EH (cell line): ENCODE data around the gene PLD1.
"Not testable (repeated sequence)": the region's sequence is repeated elsewhere in the genome, so short reads cannot be mapped to it uniquely, and the experiment has no call there.

ENCODE experiments used
- DNase-seq: peaks from one replicate; pipeline ENCODE4 v3.0.0-alpha.2; 2015; ENCODE audit warnings: low read depth

PLD1 gene

DNA sequence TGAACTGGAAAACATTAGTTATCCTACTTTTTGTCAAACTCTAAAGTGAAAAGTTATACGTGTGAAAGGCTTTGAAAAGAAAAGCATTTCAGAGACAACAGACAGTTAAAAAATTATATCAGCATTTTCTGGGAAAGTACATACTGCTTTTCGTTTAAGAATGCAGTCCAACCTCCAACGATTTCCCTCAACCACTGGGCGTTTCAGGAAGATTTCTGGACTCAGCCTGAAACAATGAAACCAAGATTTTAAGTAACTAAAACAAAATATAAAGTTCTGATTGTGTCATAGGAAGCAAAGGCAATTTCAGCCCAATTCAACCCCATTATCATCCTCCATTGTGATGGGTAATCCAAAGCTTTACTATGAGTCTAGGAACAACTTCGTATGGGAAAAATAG is 110.7 kb downstream of the PLD1 start:
- no peak for DNase-seq

DNA sequence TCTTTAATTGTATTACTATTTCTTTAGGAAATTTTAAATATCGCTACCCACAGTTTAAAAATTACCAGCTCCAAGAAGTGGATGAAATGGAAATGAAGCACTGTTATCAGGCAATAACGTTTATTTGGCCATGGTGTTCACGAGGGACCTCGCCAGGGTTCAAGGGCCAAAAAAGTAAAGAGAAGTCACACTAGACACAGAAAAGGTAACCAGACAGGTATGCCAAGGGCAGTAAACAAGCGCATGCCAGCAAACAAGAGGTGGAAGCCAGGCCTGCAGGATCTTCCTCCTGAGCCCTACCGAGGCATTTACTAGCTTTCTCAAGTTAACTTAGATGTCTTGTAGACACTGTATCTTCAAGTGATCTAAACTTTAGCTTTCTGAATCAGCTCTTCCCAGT is 113.5 kb downstream of the PLD1 start:
- no peak for DNase-seq

DNA sequence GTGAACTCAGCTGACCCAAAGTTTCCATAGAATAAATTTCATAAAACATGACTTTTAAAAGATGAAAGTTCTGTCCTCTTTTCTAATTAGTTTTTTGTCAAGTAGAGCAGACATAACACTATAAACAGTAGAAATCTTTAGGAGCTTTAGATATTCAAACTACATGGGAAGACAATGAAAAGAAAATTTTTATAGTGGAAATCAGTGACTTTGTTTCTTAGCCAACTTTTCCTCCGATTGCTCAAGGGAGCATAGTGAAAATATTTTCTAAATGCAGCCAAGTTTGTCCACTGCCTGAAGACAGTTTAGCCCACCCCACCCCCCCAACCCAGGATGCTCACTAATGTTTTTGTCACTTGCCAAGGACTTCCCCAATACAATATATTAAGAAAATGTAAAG is 114.9 kb downstream of the PLD1 start:
- peak; percentile 50 for DNase-seq

DNA sequence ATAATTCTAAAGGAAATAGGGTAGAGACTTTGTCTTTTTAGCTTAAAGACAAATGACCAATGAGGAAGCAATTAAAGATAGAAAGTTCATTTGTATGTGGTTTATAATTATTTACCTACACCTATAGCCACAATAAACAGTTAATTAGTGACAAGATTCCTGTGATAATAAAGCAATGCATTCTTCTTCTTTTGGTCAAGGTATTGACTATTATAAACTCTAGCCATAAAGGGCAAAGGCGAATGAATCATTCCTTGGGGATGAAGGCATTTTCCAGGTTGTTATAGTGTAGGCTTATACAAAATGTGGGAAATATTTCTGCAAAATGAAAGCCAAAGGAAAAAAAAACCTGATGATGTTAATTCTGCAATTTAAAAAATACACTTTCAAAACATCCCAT is 115.4 kb downstream of the PLD1 start:
- no peak for DNase-seq

DNA sequence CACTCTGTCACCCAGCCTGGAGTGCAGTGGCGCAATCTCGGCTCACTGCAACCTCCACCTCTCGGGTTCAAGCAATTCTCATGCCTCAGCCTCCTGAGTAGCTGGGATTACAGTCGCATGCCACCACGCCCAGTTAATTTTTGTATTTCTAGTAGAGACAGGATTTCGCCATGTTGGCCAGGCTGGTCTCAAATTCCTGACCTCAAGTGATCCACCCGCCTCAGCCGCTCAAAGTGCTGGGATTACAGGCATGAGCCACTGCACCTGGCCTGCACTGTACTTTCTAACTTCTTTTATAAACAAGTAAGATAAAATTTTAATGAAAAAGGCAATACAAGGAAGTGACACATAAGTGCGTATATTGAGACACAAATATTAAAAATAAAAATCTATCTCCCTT is 117.7 kb downstream of the PLD1 start:
- DNase-seq: not testable (repeated sequence)

DNA sequence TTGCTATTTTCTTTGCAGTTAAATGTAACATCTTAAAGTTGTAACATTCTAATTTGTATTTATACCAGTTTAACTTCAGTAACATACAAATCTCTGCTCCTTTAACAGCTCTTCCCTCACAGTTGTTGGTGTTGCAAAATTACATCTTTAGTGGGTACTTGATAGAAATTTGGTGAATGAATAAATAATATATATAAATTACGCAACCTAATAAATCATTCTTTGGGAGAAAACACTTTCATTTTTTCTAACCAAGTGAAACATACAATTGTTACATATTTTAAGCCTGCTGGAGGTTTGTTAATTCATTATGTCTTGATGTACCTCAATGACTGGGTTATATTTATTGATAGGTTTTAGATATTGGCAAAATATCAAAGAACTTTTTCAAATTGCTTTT is 118.8 kb downstream of the PLD1 start:
- no peak for DNase-seq

DNA sequence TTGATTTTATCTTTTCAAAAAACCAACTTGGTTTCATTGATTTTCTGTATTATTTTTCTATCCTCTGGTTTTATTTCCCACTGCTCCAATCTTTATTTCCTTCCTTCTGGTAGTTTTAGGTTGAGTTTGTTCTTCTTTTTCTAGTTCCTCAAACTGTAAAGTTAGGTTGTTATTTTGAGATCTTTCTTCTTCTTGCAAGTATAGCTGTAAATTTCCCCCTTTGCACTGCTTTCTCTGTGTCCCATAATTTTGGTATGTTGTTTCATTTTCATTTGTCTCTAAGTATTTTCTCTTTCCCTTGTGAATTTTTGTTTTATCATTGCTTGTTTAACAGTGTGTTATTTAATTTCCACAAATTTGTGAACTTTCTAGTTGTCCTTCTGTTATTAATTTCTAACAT is 120.0 kb downstream of the PLD1 start:
- no peak for DNase-seq

DNA sequence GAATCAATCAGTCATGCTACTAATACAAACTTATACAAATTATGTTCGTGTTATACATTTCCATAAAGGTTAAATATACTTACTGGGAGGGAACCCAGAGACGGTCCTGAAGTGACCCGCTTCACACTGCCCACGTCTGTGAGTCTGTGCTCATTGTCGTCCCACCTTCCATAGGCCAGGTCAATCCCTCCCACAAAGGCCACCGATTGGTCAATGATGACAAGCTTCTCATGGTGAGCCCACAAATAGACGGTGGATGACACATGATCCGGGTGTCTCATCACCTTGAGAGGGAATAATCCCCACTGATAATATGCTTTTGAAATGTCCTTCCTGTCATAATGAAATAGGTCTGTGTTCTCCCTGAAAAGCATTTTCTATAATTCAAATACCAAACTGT is 121.7 kb downstream of the PLD1 start:
- no peak for DNase-seq

DNA sequence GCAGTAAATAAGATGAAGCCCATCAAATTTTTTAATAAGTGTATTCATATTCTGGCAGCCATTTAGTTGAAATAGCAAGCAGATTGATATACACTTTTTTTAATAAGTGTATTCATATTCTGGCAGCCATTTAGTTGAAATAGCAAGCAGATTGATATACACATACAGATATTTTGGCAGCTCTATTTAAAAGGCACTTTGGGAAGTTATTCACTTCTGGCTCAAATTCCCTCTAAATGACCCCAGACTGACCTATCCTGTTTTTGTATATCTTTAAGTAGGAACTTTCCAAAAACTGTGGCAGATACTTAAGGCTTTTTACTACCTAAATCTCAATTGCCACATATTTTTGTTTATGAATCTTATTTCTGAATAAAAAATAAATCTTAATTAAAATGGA is 122.3 kb downstream of the PLD1 start:
- no peak for DNase-seq

DNA sequence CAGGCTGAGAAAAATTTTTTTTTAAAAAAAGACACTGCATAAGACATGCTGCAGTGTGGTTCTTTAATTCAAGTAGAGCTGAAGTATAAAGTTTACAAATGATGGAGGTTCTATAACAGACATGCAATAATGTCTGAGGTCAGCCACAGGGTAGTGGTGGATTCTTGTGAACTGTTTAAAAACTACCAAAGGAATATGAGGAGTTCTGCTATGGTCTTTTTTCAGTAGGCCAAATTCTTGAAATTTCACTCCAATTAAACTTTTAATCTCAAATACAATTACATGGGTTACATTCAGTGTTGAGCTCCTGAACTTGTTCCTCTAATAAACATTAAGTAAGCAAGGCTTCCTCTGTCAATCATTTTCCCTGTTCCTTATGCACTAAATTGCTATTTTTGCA is 122.7 kb downstream of the PLD1 start:
- DNase-seq: no peak

DNA sequence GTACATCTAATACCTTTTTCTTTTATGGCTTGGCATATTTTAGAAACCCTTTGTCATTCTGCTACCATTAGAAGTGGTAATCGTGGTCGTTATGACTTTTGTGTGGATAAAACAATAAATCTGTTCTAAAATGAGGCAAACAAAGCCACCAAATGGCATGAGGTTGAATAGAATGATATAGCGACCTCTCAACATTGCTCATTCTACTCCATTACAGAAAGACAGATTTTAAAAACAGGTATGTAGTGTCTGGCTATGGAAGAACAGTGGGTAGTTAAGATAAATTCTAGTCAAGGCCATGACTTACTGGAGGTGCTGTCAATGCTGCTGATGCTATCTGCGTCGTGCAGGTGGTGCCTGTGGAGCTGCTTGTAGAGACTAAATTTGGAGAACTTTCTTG is 123.2 kb downstream of the PLD1 start:
- DNase-seq: no peak

DNA sequence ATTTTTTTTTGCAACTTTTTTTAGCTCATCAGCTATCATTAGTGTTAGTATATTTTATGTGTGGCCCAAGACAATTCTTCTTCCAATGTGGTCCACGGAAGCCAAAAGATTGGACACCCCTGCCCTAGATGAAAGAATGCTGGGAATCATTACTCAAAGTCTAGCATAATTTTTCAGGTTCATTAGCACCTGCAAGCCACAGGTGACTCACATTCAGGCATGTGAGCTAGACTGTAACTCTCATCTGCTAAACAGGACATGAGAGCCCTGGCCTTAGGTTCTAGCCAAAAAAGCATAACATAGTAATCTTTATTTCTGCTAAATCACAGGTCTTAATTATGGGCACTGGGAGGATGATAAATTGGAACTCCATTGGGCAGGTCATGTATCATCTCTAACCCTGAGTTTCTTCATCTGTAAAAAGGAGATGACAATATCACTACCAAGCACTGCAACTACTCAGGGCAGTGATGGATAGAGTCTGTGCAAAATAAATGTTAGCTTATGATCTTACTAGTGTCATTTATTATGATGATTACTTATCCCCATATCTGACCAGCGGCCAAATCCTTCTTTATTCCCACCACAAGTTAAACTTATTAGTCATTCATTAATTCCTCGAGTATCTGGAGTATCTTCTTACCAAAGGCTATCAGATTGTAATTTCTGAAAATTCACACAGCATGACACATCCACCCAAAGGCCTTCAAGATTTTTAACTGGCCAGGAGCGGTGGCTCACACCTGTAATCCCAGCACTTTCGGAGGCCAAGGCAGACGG is 125.0 kb downstream of the PLD1 start:
- peak; percentile 46 for DNase-seq

DNA sequence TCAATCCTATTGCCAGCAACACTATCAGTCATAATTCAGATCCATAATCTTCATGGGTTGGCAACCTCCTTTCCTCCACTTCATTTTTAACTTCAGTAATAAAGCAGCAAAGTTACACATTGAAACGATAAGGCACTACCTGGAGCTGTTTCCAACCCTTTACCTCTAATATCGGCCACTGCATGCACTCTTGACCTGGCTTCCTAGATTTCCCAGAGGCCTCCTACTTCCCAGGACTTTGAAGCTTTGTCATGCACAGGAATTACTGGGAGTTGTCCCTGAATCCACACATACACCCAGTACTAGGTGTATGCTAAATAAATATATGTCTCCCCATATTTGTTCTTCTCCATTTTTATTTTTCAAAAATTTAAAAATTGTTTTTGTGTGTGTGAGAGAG is 126.1 kb downstream of the PLD1 start:
- no peak for DNase-seq

DNA sequence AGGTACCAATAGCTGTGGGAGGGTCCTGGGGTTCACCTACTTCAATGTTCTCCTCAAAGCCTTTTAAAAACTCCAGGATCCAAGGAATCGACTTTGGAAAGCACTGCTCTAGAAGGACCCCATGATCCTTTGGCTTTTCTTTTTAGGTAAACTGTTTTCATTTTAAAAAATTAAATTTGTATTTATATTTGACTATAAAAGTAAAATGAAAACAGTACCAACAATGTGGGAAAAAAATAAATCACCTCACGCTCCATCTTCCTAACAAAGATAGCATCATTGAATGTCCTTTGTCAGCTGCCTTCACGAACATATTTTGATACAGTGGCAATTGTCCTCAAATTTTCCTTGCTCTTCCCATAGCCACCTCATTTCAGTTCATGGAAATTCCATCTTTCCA is 127.5 kb downstream of the PLD1 start:
- no peak for DNase-seq

DNA sequence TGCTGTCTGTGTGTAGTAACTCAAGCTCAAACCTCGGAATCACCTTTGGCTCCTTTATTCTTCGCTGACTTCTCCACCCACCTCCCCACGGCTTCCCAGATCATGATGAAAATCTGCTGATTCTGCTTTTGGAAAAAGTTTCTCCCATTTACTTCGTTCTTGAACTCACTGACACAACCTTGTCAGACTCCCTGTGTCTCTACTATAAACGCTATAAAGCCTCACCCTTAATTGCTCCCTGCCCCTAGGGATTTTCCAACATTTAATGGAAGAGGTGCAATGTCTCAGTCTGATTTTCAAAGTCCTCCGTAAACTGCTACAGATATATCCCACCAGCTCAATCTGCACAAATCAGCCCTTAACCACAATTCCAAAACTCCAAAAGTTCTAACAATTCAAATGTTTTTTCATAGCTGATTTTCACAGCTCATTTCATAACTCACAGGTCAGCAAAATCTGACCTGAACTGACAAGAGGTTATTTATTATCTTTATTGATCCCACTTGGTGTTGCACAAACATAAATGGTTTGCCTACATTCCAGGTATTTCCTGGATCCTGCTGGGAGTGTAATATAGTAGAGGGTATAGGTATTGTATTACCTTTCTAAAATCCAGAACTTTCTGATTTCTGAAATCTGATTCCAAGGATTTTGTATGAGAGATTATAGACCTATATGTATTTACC is 129.4 kb downstream of the PLD1 start:
- DNase-seq: no peak

DNA sequence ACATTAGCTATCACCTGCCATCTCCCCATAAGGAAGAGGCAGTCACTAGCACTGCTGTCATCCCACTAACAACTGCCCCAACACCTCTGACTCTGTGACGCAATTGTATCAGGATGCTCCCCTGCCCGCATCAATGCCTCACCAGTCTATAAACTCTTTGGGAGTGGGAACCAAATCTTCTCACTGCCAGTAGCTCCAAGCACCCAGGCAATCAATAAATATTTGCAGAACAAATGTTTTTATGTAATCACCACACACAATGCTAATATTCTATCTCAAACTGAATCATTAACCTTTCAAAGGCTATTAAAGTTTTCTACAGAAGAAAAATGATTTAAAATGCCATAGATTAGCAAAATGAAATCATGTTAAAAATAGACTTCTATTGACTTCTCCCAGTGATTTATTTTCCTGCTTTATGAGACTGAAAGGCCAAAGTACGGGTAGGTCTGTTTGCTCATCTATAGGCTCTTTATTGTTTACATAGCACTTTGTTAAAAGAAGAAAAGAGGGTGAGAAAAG is 131.3 kb downstream of the PLD1 start:
- no peak for DNase-seq

DNA sequence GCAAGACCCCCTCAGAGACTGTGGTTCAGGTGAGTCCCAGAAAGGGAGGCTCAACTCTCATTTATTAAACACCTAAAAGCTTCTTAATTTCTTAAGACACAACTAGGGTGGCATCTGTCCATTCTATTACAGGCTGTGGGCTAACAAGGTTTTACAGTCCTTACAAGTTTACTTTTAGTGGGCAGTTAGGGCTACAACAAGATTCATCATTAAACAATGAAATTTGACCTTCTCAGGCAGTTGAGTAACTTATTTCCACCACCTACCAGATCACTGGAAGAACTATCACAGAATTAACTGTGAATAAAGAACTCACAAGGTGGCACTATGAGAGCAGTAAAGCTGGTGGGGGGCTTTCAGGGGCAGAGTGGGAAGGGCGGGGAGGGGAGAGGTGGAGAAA is 132.6 kb downstream of the PLD1 start:
- no peak for DNase-seq

DNA sequence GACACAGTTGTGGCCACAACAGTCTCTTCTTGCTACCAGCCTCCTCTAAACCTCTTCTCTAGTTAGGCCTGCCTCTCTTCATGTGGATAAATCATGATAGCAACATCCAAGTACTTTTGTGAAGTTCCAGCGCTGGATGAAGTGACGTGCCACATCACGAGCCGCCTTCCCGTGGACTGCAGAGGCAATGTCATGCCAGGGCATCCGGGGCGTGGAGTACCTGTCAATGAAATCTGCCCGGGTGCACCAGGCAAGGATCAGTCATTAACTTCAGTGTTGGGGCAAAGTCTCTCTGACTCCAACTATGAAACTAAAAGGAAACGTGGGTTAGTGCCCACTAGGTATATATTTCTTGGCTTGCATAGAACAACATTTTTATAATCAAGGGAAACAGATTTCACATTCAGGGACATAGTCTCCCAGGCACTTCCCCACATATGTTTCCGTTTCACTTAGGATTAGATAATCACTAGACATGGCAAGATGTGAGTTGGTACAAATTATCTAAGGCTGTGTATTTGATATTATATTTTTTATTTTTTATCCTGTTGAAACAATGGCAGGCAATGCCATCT is 133.6 kb downstream of the PLD1 start:
- no peak for DNase-seq

DNA sequence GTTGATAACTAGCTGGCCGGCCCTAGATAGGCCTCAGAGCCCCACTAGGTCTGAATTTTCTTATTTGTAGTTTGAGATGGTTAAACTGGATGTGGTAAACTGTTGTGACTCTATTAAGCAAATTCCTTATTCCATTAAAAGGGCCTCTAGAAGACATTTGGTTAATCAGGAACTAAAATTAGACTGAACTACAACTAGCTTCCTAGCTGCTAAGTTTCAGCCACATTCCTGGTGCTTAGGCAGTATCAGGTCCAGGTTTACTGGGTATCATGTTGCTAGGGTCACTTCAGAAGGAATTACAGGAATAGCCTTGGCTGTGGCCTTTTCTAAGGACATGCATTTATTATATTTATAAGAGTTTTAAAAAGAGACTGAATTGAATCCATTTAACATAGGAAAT is 136.3 kb downstream of the PLD1 start:
- peak; percentile 11 for DNase-seq

DNA sequence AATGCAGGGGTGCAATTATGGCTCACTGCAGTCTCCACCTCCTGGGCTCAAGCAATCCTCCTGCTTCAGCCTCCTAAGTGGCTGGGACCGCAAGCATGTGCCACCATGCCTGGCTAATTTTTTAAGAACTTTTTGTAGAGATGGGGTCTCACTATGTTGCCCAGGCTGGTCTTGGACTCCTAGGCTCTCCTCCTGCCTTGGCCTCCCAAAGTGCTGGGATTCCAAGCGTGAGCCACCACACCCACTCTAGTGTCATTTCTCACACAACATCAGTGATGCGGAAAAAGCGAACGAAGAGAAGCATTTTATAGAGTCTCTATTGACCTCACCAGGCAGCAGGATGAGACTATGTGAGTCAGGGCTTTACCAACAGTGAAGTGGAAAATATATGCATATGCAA is 137.7 kb downstream of the PLD1 start:
- no peak for DNase-seq

DNA sequence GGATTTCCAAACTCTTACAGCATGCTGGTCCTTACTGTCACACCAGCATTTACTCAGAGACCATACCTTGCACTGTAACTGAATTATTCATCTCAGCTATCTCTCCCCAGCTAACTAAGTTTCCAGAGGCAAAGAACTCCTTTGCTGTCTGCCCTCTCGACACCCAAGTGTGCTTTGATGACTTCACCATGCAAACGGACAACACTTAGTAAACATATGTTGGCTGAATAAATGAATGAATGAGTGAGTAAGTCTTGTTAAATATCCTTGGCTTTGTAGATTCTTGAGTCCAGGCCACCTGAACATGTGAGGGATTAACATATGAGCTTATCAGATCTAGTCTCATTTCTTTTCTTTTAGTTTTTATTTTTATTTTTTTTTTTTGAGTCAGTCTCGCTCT is 138.2 kb downstream of the PLD1 start:
- DNase-seq: no peak

DNA sequence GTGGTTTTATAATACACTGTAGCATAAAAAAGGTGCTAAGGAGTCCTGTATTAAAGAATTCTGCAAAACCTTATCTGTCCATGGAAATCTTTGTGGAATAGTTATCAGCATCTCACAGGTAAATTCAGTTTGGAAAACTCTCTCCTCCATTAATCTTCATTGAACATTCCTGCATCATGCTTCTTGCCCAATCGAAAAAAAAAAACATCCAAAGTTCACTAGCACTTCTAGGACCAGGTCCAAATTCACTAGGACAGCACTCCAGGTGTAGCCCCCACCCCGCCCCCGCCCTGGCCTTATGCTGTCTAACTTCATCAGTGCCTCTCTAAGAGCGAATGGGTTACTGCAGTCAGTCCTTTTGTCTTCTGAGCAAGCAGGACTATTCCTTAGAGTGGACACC is 138.6 kb downstream of the PLD1 start:
- no peak for DNase-seq

DNA sequence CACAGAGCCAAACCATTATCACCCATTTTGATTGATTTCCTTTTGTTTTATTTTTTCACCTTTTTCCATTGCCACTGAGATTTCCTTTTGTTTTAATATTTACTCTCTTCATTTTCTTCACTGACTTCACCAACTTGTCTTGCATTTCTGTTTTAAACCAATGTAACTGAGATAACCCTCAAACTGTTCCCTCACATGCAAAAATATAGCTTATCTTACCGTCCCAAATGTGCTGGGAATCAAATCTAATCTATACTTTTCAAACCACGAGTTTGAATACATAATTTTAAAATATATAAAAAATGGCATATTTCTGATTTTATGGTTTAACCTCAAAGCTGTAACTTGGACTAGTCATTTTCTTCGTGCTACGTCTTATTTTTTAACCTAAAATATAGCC is 143.8 kb downstream of the PLD1 start:
- DNase-seq: no peak
